GM23248 (cell line): ENCODE data around the gene ACSS2.

Experiments
- EZH2 ChIP-seq: fragments of 200-600 bp; sonication (generic); IDR thresholded peaks from 2 replicates; pipeline ENCODE4 v1.6.1; 2018; ENCODE audit warnings: antibody characterized with exemption, mild to moderate bottlenecking; ENCODE audit not compliant: insufficient read depth, poor library complexity, severe bottlenecking
- EZH2phosphoT487 ChIP-seq: fragments of 200-600 bp; sonication (generic); IDR thresholded peaks from 2 replicates; pipeline ENCODE4 v1.6.1; 2018; ENCODE audit warnings: antibody characterized with exemption, moderate library complexity, mild to moderate bottlenecking, low read depth; ENCODE audit not compliant: insufficient read depth

- TF ChIP-seq EZH2 (no peak), EZH2phosphoT487 (no peak)
Measured at GRCh38 chr20:34848597-34848996, 27.8 kb upstream of the ACSS2 start.
